WTC11 (cell line): ENCODE data around the gene SMIM1. TPM values are rescaled to one million over a fixed set of nuclear protein-coding genes. Genes with fewer than 3 reads are reported as not detected.

Experiments used
- ATAC-seq: fragments of 200-7000 bp; cut with Tn5 transposase; 2 replicates; pipeline ENCODE4 v1.10.0; 2021; ENCODE audit warnings: mild to moderate bottlenecking, moderate library complexity
- CTCF ChIA-PET: fragments of 300-600 bp; sonication (Branson Sonifier 250); formaldehyde crosslinking; loops from one replicate; lab custom pipeline; 2021; ENCODE audit warnings: antibody characterized with exemption; lab: Charles Lee
- POLR2A ChIA-PET: fragments of 350-600 bp; sonication (Branson Sonifier 250); formaldehyde crosslinking; loops from one replicate; lab custom pipeline; 2021; ENCODE audit warnings: antibody characterized with exemption; lab: Charles Lee
- DNase-seq: peaks from one replicate; pipeline ENCODE4 v3.0.0; 2021; ENCODE audit warnings: low spot score
- H3K27ac Mint-ChIP-seq: 2 replicates; pipeline ENCODE4 v1.8.0; 2021; ENCODE audit warnings: mixed read lengths
- H3K27me3 Mint-ChIP-seq: 2 replicates; pipeline ENCODE4 v1.8.0; 2021; ENCODE audit warnings: low read depth, mild to moderate bottlenecking, moderate library complexity, mixed read lengths
- H3K36me3 Mint-ChIP-seq: 2 replicates; pipeline ENCODE4 v1.8.0; 2021; ENCODE audit warnings: mixed read lengths
- H3K4me1 Mint-ChIP-seq: 2 replicates; pipeline ENCODE4 v1.8.0; 2022; ENCODE audit warnings: mixed read lengths
- H3K4me3 Mint-ChIP-seq: 2 replicates; pipeline ENCODE4 v1.8.0; 2021; ENCODE audit warnings: mild to moderate bottlenecking, moderate library complexity, mixed read lengths
- H3K9me3 Mint-ChIP-seq: 2 replicates; pipeline ENCODE4 v1.8.0; 2021; ENCODE audit warnings: mixed read lengths
- ARID4B ChIP-seq: sonication (generic); formaldehyde crosslinking; IDR thresholded peaks from 2 replicates; pipeline ENCODE4 v1.8.0; 2023; ENCODE audit warnings: missing genetic modification reagents, mild to moderate bottlenecking, borderline replicate concordance
- CTCF ChIP-seq: fragments of 200-600 bp; IDR thresholded peaks from 2 replicates; pipeline ENCODE4 v1.8.0; 2022; ENCODE audit warnings: antibody characterized with exemption
- FOXJ3 ChIP-seq: sonication (generic); formaldehyde crosslinking; IDR thresholded peaks from 2 replicates; pipeline ENCODE4 v1.9.0; 2021; ENCODE audit warnings: missing genetic modification reagents, mild to moderate bottlenecking, borderline replicate concordance
- FOXK1 ChIP-seq: sonication (generic); formaldehyde crosslinking; IDR thresholded peaks from 2 replicates; pipeline ENCODE4 v1.8.0; 2022; ENCODE audit warnings: mild to moderate bottlenecking, moderate library complexity, missing genetic modification reagents
- MLX ChIP-seq: sonication (generic); formaldehyde crosslinking; IDR thresholded peaks from 2 replicates; pipeline ENCODE4 v1.8.1; 2023; ENCODE audit warnings: mild to moderate bottlenecking, missing genetic modification reagents, moderate library complexity
- NFATC4 ChIP-seq: fragments of 250-450 bp; sonication (Bioruptor Pico); IDR thresholded peaks from 2 replicates; pipeline ENCODE4 v1.9.0; 2021; ENCODE audit warnings: mild to moderate bottlenecking
- NFE2L1 ChIP-seq: sonication (generic); formaldehyde crosslinking; IDR thresholded peaks from 2 replicates; pipeline ENCODE4 v1.8.1; 2023; ENCODE audit warnings: missing genetic modification reagents
- NR1H2 ChIP-seq: sonication (generic); formaldehyde crosslinking; IDR thresholded peaks from 2 replicates; pipeline ENCODE4 v1.9.0; 2021; ENCODE audit warnings: mild to moderate bottlenecking, moderate library complexity, missing genetic modification reagents
- NR2C2 ChIP-seq: sonication (generic); formaldehyde crosslinking; IDR thresholded peaks from 2 replicates; pipeline ENCODE4 v1.8.0; 2022; ENCODE audit warnings: mild to moderate bottlenecking, missing genetic modification reagents
- NR3C1 ChIP-seq: sonication (generic); formaldehyde crosslinking; conservative IDR thresholded peaks from 2 replicates; pipeline ENCODE4 v1.8.1; 2023; ENCODE audit warnings: low read depth, mild to moderate bottlenecking, missing genetic modification reagents
- TCF7 ChIP-seq: sonication (generic); formaldehyde crosslinking; IDR thresholded peaks from 2 replicates; pipeline ENCODE4 v1.8.0; 2022; ENCODE audit warnings: mild to moderate bottlenecking, low read depth, missing genetic modification reagents, moderate library complexity
- ZNF138 ChIP-seq: sonication (generic); formaldehyde crosslinking; conservative IDR thresholded peaks from 2 replicates; pipeline ENCODE4 v1.8.1; 2022; ENCODE audit warnings: mild to moderate bottlenecking, moderate library complexity, missing genetic modification reagents
- ZNF219 ChIP-seq: sonication (generic); formaldehyde crosslinking; IDR thresholded peaks from 2 replicates; pipeline ENCODE4 v1.8.0; 2023; ENCODE audit warnings: missing genetic modification reagents, mild to moderate bottlenecking, borderline replicate concordance
- ZNF232 ChIP-seq: sonication (generic); formaldehyde crosslinking; IDR thresholded peaks from 2 replicates; pipeline ENCODE4 v1.8.0; 2022; ENCODE audit warnings: mild to moderate bottlenecking, missing genetic modification reagents
- ZNF396 ChIP-seq: fragments of 250-450 bp; sonication (Bioruptor Pico); IDR thresholded peaks from 2 replicates; pipeline ENCODE4 v1.8.0; 2021; ENCODE audit warnings: mild to moderate bottlenecking, moderate library complexity, borderline replicate concordance
- total RNA-seq: library from RNA; stranded (reverse); gene quantifications from 3 replicates; pipeline ENCODE4 v1.2.3, GENCODE V29; 2021
- TF ChIP-seq, protein P1 (sequence below): sonication (generic); formaldehyde crosslinking; IDR thresholded peaks from 2 replicates; pipeline ENCODE4 v1.8.1; 2022; ENCODE audit warnings: low read depth, missing genetic modification reagents, borderline replicate concordance

SMIM1 gene
- total RNA-seq, 1 experiment from 2014 or later: 10.2 TPM

DNA sequence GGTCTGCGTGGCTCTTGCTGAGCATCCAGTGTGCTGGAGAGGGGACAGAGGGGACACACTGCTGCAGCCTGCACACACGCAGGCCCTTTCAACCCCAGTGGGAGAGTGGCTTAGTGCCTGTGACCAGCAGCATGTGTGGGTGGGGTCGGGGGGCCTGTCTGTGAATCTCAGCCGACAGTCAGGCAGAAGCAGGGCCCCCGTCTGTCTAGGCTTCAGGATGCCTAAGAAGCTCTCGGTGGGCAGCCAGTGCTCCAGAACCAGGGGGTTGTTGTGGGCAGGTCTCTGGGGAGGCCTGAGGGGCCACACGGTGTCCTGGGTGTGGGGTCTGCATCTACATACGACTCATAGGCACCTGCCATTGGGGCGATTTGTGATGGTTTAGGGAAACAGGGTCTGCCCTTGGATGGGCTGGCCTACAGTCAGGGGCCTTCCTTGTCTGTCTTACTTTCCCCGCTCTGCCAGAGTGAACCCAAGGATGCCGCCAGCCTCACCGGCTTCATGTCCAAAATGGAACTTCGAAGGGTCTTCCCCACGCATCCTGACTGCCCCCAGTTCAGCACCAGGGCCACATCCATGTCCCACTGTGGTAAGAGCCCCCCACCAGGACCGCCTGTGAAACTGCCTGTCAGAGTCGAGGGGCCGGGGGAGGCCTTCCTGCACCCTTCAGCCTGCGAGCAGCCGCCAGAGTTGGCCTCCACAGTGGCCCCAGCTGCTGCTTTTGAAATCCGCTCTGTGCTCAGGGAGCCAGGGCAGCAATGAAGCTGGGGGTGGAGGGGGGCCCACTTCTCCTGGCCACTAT, 18.7 kb upstream of the SMIM1 start (continued):
- TF ChIP-seq ARID4B: no peak
- TF ChIP-seq MLX (CRISPR knock-in tag): no peak
- TF ChIP-seq FOXK1: no peak
- no peak for TF ChIP-seq NR1H2 (CRISPR knock-in tag)
- TF ChIP-seq TCF7: no peak
- TF ChIP-seq NFATC4 (CRISPR knock-in tag): no peak
- TF ChIP-seq ZNF232 (CRISPR knock-in tag): no peak
- TF ChIP-seq, protein P1, sequence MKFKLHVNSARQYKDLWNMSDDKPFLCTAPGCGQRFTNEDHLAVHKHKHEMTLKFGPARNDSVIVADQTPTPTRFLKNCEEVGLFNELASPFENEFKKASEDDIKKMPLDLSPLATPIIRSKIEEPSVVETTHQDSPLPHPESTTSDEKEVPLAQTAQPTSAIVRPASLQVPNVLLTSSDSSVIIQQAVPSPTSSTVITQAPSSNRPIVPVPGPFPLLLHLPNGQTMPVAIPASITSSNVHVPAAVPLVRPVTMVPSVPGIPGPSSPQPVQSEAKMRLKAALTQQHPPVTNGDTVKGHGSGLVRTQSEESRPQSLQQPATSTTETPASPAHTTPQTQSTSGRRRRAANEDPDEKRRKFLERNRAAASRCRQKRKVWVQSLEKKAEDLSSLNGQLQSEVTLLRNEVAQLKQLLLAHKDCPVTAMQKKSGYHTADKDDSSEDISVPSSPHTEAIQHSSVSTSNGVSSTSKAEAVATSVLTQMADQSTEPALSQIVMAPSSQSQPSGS (CRISPR knock-in tag): no peak
- TF ChIP-seq NR3C1 (CRISPR knock-in tag): no peak
- no peak for TF ChIP-seq NFE2L1 (CRISPR knock-in tag)
- TF ChIP-seq, all 79 proteins: peak for 0

DNA sequence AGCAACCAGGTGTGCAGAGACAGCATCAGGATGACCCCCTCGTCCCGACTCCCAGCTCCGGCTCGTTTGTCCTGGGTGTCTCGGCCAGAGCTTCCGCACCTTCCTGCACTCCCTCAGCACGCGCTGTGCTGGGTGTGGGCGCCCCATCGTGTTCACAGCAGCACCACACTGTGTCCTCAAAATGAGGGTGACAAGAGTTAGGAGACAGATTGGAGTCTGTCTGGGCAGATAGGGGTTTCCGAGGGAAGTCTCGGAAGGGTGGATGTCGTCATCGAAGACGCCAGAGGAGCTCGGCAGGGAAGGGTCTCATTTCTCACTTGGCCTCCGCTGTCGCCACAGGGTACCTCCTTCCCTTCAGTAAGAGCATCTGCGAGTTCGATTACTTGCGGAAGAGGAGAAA, 16.2 kb upstream of the SMIM1 start:
- Mint-ChIP-seq H3K36me3 (no peaks in the 10 kb centered on the region), H3K4me3 (no peak overlapping the region), H3K27ac (no peak overlapping the region), H3K4me1 (no peaks in the 10 kb centered on the region), H3K9me3 (peaks cover 8% of the 10 kb centered on the region), H3K27me3 (peaks cover 30% of the 10 kb centered on the region)
- CTCF ChIA-PET: interaction anchor here (0.7 to 2.0 kb wide), 4 partner anchors 29 to 265 kb away, joined by 4 to 7 read pairs (median 4); no protein-coding TSS in a partner anchor
- TF ChIP-seq, protein P1 (CRISPR knock-in tag): no peak
- TF ChIP-seq CTCF: no peak
- POLR2A ChIA-PET: no interaction called here
- no peak for DNase-seq
- ATAC-seq: no peak

DNA sequence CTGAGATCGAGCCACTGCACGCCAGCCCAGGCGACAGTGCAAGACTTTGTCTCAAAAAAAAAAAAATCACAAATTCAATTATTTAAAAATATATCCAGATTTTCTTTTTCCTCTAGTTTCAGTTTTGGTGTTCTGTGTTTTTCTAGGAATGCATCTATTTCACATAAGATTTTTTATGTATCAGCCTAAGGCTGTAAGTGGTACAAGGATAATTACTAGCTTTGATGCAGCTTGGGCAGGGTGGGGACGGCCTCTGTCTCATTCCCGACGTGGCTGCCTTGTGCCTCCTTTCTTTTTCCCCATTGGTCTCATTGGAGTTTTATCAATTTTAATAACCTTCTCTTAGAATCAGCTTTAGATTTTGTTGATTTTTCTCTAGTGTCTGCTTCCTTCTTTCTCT, 13.4 kb upstream of the SMIM1 start:
- Mint-ChIP-seq H3K27me3 (peaks cover 28% of the 10 kb centered on the region), H3K9me3 (peaks cover 8% of the 10 kb centered on the region), H3K36me3 (no peaks in the 10 kb centered on the region), H3K27ac (no peak overlapping the region), H3K4me1 (no peaks in the 10 kb centered on the region), H3K4me3 (no peak overlapping the region)
- ATAC-seq (no peak), DNase-seq (no peak)
- ChIA-PET POLR2A (no interaction called here), CTCF (interaction anchor here (1.1 to 2.1 kb wide), 4 partner anchors 17 to 35 kb away, joined by 3 to 10 read pairs (median 8); no protein-coding TSS in a partner anchor)
- TF ChIP-seq NR3C1 (CRISPR knock-in tag) (no peak), NR2C2 (no peak), ZNF219 (CRISPR knock-in tag) (no peak), FOXJ3 (no peak), ZNF396 (CRISPR knock-in tag) (no peak), TCF7 (no peak), ZNF138 (CRISPR knock-in tag) (no peak)
